ENCODE results near the gene GABRP.
A peak's percentile ranks its signal among the peaks of the same experiment; 100 is the strongest.
"Not testable (repeated sequence)": the region's sequence is repeated elsewhere in the genome, so short reads cannot be mapped to it uniquely, and the experiment has no call there.

GABRP gene

DNA sequence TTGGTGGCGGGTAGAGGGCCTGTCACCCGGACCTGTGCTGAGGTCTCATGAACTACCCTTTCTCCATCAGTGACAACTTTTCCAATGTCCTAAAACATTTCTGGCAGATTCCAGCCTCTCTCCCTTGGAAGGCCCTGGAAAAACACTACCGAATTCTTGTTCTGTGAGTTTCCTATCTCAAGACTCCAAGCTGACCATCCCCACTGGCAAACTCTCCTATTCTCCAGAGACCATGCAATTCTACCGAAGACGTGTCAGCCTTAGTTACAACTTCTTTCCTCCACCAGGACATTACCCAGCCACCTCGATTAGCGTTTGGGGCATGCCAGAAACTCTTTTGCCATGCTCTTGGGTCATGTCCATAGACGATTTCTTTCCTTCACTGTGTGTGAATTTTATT, 26.8 kb upstream of the GABRP start:
- no peak for DNase-seq

GRCh38 chr5:170757182-170757601, 26.3 kb upstream of the GABRP start:
- no peak for DNase-seq

GRCh38 chr5:170757669-170758068, 25.9 kb upstream of the GABRP start:
- DNase-seq: no peak

DNA sequence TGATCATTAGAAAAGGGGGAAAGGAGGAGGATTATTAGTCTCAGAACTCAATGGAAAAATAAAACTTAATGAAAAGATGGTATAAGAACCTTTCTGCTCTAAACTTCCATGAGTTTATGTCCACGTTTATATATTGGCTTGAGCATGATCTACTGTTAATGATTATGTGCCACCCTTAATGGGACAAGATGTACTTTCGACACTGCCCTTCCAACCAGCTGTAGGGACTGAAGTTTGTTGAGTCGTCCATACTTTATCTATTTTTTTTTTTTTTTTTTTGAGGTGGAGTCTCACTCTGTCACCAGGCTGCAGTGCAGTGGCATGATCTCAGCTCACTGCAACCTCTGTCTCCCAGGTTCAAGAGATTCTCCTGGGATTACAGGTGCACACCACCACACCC, 25.0 kb upstream of the GABRP start:
- DNase-seq: no peak

GRCh38 chr5:170760113-170760512, 23.4 kb upstream of the GABRP start:
- DNase-seq: no peak

- DNase-seq: no peak
Observed at GRCh38 chr5:170761048-170761707, 22.3 kb upstream of the GABRP start.

DNA sequence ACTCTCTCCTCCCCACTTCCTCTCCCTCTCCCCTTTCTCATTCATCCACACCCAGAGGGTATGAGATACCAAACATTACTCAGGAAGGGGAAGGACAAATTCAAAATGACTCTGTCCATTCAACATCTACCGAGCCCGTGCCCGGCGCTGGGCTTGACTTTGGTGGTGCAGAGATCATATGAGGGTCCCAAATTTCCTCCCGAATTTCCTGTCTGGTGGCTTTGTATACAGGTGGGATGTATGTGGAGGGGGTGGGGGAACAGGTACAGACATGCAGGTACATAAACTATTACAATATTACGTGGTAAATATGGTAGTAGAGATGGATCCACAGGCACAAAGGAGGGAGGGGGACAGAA, 21.8 kb upstream of the GABRP start:
- DNase-seq: no peak

DNA sequence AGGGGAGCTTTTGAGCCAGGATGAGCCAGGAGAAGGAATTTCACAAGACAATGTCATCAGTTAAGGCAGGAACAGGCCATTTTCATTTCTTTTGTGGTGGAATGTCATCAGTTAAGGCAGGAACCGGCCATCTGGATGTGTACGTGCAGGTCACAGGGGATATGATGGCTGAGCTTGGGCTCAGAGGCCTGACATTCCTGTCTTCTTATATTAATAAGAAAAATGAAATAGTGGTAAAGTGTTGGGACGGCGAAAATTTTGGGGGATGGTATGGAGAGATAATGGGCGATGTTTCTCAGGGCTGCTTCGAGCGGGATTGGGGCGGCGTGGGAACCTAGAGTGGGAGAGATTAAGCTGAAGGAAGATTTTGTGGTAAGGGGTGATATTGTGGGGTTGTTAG, 21.2 kb upstream of the GABRP start:
- not testable (repeated sequence) for DNase-seq

- DNase-seq: not testable (repeated sequence)
Observed at GRCh38 chr5:170765868-170766267, 17.7 kb upstream of the GABRP start.

DNA sequence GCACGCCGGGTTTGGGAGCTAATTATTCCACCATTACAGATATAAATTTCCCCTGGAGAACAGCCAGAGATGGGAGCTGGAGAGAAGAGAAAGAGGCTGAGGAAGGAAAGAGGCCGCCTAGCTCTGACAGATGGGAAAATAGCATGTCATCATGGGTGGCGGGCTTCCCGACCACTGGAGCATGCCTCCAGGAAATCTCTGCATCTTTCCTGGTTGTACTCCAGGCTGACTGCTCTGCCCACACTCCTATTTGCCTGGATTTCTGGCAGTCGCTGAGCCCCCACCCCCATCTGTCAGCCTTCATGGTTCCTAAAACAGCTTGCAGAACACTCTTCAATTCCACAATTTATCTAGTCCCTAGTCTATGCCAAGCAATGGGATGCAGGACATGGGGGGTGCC, 14.3 kb upstream of the GABRP start:
- peak; percentile 32 for DNase-seq

DNA sequence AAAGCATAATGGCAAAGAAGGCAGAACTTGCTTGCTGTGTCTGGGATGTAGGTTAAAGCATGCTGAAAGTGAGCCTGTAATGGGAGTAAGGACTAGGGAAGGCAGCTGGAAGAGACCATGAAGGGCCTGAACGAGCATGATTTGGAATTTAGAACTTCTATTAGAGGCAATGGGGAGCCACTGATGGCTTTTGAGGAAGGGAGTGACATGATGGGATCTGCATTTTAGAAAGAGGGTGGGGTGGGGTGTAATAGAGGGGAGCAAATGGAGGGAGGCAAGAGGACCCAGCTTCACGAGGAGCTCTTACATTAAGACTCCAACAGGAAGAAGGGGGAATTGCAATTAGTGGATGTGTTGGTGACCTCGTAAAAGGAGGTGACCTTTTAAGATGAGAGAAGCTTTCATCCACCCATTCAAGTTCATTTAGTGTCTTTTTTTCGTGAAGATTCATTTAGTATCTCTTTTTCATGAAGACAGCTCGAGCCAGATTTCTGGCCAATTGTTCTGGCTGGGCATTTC, 13.6 kb upstream of the GABRP start:
- no peak for DNase-seq

DNA sequence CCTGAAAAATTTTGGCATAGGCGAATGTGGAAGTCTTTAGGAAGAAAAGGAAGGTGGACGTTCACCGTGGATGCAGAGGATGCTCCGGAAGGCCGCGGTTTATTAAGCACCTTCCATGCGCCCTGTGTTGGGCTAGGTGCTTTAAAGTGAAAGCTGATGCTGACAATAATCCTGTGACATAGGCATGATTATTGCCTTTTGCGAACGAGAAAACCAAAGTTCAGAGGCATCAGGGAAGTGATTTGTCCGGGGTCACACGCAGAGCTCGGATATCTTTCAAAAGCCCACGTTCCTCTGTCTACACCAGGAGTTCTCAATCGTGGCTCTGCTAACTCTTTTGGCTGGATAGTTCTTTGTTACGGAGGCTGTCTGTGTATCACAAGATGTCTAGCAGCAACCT, 12.0 kb upstream of the GABRP start:
- DNase-seq: no peak

DNA sequence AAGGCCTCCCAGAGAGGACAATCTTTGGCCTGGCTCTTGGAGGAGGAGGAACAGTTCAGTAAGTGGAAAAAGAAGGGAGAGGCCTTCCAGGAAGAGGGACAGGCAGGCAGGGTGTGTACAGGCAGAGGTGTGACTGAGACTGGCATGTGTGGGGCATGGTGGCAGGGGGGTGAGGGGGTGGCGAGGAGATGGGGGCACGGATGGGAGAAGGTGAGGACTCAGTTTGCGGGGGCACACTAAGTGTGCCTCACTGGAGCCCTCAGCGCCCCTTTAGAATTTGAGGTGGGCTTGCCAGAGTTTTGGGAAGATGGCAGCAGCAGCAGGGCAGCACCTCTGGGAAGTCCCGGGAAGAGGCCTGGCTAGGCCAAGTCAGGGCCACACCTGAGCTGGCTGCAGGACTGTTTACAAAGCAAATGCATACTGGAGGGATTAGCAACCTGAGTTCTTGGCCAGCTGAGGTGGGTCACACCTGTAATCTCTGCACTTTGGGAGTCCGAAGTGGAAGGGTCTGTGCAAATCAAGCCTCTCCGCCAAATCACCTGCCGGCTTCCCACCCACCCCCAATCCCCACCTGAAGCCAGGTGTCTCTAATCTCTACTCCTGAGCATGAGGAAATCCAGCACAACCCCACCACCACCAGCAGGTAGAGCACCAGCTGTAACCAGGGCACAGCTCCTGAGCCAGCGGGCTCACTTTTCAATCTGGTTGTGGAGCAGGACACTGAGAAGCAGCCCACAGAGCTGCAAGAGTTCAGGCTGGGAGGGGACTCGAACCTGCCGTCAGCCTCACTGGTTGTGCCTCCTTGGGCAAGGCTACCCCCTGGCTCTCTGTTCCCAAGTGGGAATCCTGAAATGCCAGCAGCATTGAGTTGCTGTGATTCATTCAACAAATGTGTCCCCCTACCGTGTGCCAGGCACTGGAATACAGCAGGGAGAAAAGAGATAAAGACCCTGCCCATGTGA, 10.2 kb upstream of the GABRP start:
- DNase-seq: no peak

DNA sequence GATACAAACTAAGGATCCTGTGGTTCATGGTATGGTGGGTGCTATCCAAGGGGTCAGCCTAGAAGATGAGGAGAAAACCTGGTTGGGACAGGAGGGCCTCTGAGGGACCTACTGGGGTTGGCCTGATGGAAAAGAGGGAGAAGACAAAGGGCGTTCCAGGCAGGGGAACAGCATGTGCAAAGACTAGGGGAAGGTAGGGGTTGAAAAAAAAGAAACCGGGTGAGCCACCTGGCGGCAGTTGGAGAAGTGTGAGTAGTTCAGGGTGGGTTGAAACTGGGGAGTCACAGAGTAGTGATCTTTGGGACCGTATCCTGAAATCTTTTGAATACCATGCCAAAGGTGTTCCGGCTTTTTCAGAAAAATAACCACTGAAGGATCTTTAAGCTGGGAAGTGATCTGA, 8.7 kb upstream of the GABRP start:
- no peak for DNase-seq

GRCh38 chr5:170781946-170782345, 1.6 kb upstream of the GABRP start:
- DNase-seq: no peak

DNA sequence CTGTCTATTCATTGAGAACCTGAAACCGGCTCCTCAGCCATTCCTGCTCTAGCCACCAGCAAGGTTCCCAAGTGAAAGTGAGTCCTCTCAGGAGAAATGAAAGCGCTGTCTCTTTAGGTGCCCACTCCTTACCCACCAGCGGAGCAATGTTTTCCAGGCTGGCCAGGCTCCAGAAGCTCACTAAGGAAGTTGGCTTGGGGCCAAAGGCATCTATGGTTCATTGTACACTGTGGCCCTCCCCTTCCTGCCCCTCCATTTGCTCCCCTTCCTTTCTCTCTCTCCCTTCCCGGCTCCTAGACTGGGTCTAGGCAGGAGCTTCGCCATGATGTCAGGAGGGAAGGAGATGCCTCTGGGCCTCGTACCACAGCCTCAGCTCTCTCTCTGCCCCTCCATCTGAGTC, 1.1 kb upstream of the GABRP start:
- DNase-seq: peak; percentile 75

DNA sequence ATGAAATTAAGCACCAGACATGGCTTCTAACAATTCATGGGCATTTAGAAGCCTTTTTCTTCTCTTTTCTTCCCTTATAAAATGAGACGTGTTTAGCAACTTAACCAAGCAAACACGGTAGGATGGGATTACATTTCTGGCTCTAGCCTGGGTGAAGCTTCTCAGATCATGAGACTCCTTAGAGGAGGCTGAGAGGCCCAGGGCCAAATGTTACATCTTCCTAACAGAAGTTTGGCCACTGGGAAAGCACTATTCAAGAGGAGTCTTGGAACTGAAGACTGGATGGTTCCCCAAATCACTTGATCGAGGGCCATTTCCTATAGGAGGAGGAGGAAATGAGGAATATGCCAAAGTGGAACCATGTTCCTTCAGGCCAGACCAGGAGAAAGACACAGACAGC, 1.9 kb downstream of the GABRP start:
- no peak for DNase-seq

DNA sequence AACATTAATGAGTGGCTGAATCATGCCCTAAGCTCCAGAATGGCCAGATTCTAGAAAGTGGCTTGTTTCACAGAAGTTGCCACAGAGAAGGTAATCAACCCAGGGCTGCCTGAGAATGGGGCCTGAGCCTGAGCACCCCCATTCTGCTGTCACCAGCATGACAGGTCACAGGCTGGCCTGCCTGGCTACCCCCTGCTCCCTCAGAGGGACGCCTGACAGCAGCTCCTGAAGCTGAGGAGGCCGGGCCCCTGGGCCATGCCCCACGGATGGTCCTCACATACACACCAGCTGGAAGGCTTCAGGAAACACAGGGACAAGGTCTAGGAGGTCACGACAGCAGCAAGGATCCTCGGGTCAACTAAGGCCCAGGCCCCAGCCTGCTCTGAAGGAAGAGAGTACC, 3.7 kb downstream of the GABRP start:
- no peak for DNase-seq

DNA sequence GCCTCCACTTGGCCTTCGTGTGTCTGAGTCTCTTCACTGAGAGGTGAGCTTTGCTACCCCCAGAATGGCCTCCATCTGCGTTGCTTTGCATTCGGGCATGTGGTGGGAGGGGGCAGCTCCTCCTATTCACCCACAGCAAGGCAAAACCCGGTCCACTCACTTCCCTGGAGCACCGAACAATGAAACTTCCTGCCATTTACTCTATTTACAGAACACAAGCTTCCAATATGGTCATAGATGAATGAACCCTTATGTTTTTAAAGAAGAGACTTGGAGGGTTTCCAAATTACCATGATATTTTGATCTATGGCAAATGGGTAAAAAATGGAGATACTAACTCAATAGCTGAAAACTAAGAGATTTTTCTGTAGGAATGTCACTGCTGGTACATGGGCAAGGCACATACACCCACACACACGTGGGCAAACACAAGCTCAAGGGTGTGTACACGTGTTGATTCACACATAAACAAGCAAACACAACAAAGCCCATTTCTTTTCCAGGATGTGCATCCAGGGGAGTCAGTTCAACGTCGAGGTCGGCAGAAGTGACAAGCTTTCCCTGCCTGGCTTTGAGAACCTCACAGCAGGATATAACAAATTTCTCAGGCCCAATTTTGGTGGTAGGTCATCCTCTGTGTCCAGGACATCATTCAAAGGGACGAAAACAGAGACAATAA, 5.2 kb downstream of the GABRP start:
- peak; percentile 18 for DNase-seq

DNA sequence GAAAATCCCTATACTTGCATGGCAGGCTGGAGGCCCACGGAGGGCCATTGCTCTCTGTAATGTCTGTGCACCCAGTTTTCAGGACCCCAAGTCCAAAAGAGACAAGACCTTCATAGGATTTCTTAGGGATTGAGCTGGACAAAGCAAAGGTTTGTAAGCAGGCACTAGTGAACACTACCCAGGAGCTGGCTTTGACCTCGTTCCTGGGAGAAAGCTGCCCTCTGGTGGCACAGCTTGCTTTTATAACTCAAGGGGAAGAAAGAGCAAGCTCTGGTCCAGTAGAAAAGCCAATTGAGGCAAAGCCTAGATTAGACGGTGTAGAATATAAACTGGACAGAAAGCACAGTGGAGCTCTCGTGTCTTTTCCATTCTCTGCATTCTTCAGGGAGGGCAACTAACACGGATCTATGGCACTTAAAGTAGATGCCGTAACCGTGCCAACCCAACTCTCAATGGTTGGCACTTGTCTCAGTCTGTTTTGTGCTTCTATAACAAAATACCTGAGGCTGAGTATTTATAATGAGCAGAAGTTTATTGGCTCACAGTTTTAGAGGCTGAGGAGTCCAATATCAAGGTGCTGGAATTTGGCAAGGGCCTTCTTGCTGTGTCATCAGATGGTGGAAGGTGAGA, 7.9 kb downstream of the GABRP start:
- DNase-seq: peak; percentile 68

DNA sequence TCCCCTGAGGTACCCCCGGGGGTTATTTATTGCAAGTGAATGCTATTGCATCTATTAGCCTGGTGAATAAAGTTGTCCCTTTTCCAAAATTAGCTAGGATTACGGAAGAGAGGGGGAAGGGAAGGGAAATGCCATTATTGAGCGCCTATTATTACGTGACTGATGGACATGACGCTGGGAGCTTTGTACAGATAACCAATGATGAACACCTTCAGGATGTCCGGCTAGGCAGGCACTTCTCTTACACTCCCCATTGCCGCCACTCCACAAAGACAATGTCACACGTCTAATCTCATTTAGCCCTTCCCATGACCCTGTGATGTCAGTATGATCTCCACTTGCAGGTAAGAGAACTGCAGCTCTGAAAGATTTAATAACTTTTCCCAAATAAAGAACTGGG, 9.4 kb downstream of the GABRP start:
- DNase-seq: no peak

GRCh38 chr5:170795154-170795553, 11.6 kb downstream of the GABRP start:
- DNase-seq: no peak

GRCh38 chr5:170805666-170806065, 22.1 kb downstream of the GABRP start:
- no peak for DNase-seq

Measured in COR-L47 (cell line).